B cell (primary cell): ENCODE measurements around the gene KLHL30. TPM values are rescaled to one million over a fixed set of nuclear protein-coding genes. Genes with fewer than 3 reads are reported as not detected.

Source experiments
- ATAC-seq: fragments of 200-7000 bp; cut with Tn5 transposase; one replicate; pipeline ENCODE4 v1.10.0; 2021; ENCODE audit warnings: low read depth, mild to moderate bottlenecking, moderate number of reproducible peaks, moderate library complexity
- CTCF ChIA-PET: fragments of 350-600 bp; sonication (Branson Sonifier 250); formaldehyde crosslinking; loops from one replicate; lab custom pipeline; 2021; ENCODE audit warnings: antibody characterized with exemption, inconsistent platforms; lab: Charles Lee
- POLR2A ChIA-PET: fragments of 350-600 bp; sonication (Branson Sonifier 250); formaldehyde crosslinking; loops from one replicate; lab custom pipeline; 2021; ENCODE audit warnings: antibody characterized with exemption; lab: Charles Lee
- DNase-seq: peaks from one replicate; pipeline ENCODE4 v3.0.0; 2013
- H2AFZ ChIP-seq: 2 replicates; pipeline ENCODE4 v1.6.1; 2012; ENCODE audit warnings: mild to moderate bottlenecking, low read depth, low read length; ENCODE audit not compliant: insufficient read depth, poor library complexity, severe bottlenecking
- H3K27ac ChIP-seq, 2 donors: 1 replicate in 1 of 2; 2 replicates in 1 of 2; pipeline ENCODE4 v1.5.1; 2012 to 2013; ENCODE audit warnings: low read length in 2 of 2, mild to moderate bottlenecking in 2 of 2, moderate library complexity in 1 of 2
- H3K27me3 ChIP-seq, 4 experiments: fragments of 200-600 bp in 1 of 4; sonication (generic) in 1 of 4; replicated peaks in 1 of 4; 1 replicate in 2 of 4; 2 replicates in 2 of 4; pipeline versions ENCODE4 v1.6.1 to v1.7.0; 2013 to 2016; ENCODE audit warnings: low read length in 3 of 4, mild to moderate bottlenecking in 2 of 4, mixed read lengths in 1 of 4, moderate library complexity in 1 of 4; ENCODE audit not compliant: insufficient read depth in 4 of 4, control insufficient read depth in 3 of 4; ENCODE audit errors: control extremely low read depth in 1 of 4
- H3K36me3 ChIP-seq, 2 experiments: replicated peaks in 1 of 2; 1 replicate in 1 of 2; 2 replicates in 1 of 2; pipeline versions ENCODE4 v1.6.1 to v1.7.1; 2013; ENCODE audit warnings: low read length in 1 of 2; ENCODE audit not compliant: insufficient read depth in 2 of 2, control insufficient read depth in 1 of 2; ENCODE audit errors: control extremely low read depth in 1 of 2, extremely low read depth in 1 of 2
- H3K4me1 ChIP-seq, 2 donors: fragments of 200-600 bp in 1 of 2; sonication (generic) in 1 of 2; 1 replicate in 1 of 2; 2 replicates in 1 of 2; pipeline versions ENCODE4 v1.5.1 to v1.6.1; 2013 to 2017; ENCODE audit warnings: low read length in 2 of 2; ENCODE audit not compliant: control insufficient read depth in 2 of 2, insufficient read depth in 2 of 2
- H3K4me2 ChIP-seq: replicated peaks from 2 replicates; pipeline ENCODE3; 2012; ENCODE audit warnings: mild to moderate bottlenecking, low read depth, low read length; ENCODE audit not compliant: poor library complexity, severe bottlenecking
- H3K4me3 ChIP-seq, 5 experiments: fragments of 200-600 bp in 1 of 5; sonication (generic) in 1 of 5; 1 replicate in 3 of 5; 2 replicates in 2 of 5; pipeline versions ENCODE4 v1.5.1 to v1.7.0; 2011 to 2016; ENCODE audit warnings: low read length in 4 of 5, mild to moderate bottlenecking in 4 of 5, low read depth in 2 of 5, control low read depth in 1 of 5, moderate library complexity in 1 of 5; ENCODE audit not compliant: insufficient read depth in 1 of 5; ENCODE audit errors: control extremely low read depth in 1 of 5, extremely low read depth in 1 of 5
- H3K79me2 ChIP-seq: fragments of 200-600 bp; sonication (generic); one replicate; pipeline ENCODE4 v1.6.0; 2016; ENCODE audit warnings: low read length; ENCODE audit not compliant: control insufficient read depth, insufficient read depth
- H3K9ac ChIP-seq: fragments of 200-600 bp; sonication (generic); 2 replicates; pipeline ENCODE4 v1.6.1; 2017; ENCODE audit warnings: mild to moderate bottlenecking, low read length, moderate library complexity
- H3K9me3 ChIP-seq, 3 donors: one replicate each; pipeline versions ENCODE4 v1.6.1 to v1.7.1; 2013; ENCODE audit warnings: low read length in 2 of 3; ENCODE audit not compliant: control insufficient read depth in 2 of 3, insufficient read depth in 1 of 3; ENCODE audit errors: control extremely low read depth in 1 of 3
- H4K20me1 ChIP-seq: 2 replicates; pipeline ENCODE4 v1.6.0; 2012; ENCODE audit warnings: mild to moderate bottlenecking, low read length; ENCODE audit not compliant: insufficient read depth, control insufficient read depth, poor library complexity, severe bottlenecking
- H3K27ac Mint-ChIP-seq: one replicate; pipeline ENCODE4 v1.8.0; 2021; ENCODE audit warnings: mixed read lengths
- H3K27me3 Mint-ChIP-seq: one replicate; pipeline ENCODE4 v1.8.0; 2021; ENCODE audit warnings: mixed read lengths
- H3K4me1 Mint-ChIP-seq: one replicate; pipeline ENCODE4 v1.8.0; 2021; ENCODE audit warnings: mixed read lengths
- H3K4me3 Mint-ChIP-seq: one replicate; pipeline ENCODE4 v1.8.0; 2021; ENCODE audit warnings: mixed read lengths
- H3K9me3 Mint-ChIP-seq: one replicate; pipeline ENCODE4 v1.8.0; 2022; ENCODE audit warnings: mixed read lengths; ENCODE audit not compliant: insufficient read depth
- CTCF ChIP-seq: fragments of 200-600 bp; IDR thresholded peaks from one replicate; pipeline ENCODE4 v1.8.0; 2022; ENCODE audit warnings: antibody characterized with exemption, mild to moderate bottlenecking
- EZH2 ChIP-seq: IDR thresholded peaks from 2 replicates; pipeline ENCODE4 v1.6.1; 2012; ENCODE audit warnings: borderline replicate concordance, low read depth, mild to moderate bottlenecking, moderate library complexity, low read length; ENCODE audit not compliant: insufficient read depth, poor library complexity, severe bottlenecking
- WGBS: methylation state at CpG from one replicate; pipeline ENCODE4 v1.1.5; 2013; ENCODE audit warnings: missing lambda C conversion rate; ENCODE audit not compliant: insufficient coverage; 5-methylcytosine and 5-hydroxymethylcytosine counted together
- intact Hi-C: fragments of 100-400 bp; cut with micrococcal nuclease; formaldehyde crosslinking; loops from one replicate; pipeline ENCODE4 v1.10.0; 2022
- polyA plus RNA-seq: library from polyadenylated mRNA; depleted of rRNA; stranded (reverse); fragments of >200 nt; gene quantifications from 2 replicates; pipeline ENCODE4 v1.2.3, GENCODE V29; 2012
- total RNA-seq, 2 donors: library from RNA; stranded (reverse); fragments of 120-200 nt in 1 of 2; gene quantifications; 1 replicate in 1 of 2; 2 replicates in 1 of 2; pipeline versions ENCODE4 v1.2.3 to v1.2.4, GENCODE V29; 2013 to 2022

Gene KLHL30
- total and polyA plus RNA-seq, 2 donors (not counting 1 experiment from before 2014, with no cell fraction given), result not detected

- H3K79me2 ChIP-seq, result no peaks in the 10 kb centered on the region
- no peaks in the 10 kb centered on the region for H3K36me3 ChIP-seq
- H3K9me3 ChIP-seq, result peaks cover 0 to 22% (median 0%) of the 10 kb centered on the region in 3 donors
- no peak overlapping the region for H3K27ac ChIP-seq
- no peak overlapping the region for H3K9ac ChIP-seq
- POLR2A ChIA-PET, result no interaction called here
- peaks cover 10% of the 10 kb centered on the region for H3K4me1 Mint-ChIP-seq
- H3K27me3 ChIP-seq, result peaks cover 0 to 15% (median 5%) of the 10 kb centered on the region in 4 experiments
- intact Hi-C loops, result no loop called here
- H3K4me3 Mint-ChIP-seq, result no peak overlapping the region
- no peak overlapping the region for H3K27ac Mint-ChIP-seq
- CTCF ChIA-PET, result no interaction called here
- H3K4me2 ChIP-seq, result no peak overlapping the region
- peaks cover 11 to 14% of the 10 kb centered on the region in 2 donors for H3K4me1 ChIP-seq
- no peak overlapping the region for H2AFZ ChIP-seq
- H3K4me3 ChIP-seq, result no peak overlapping the region
- ATAC-seq, result no peak
- 92% methylated on average over 19 of the region's 19 CpGs for WGBS
- H4K20me1 ChIP-seq, result no peaks in the 10 kb centered on the region
- no peak for TF ChIP-seq CTCF
- no peak for TF ChIP-seq EZH2
- no peak for DNase-seq
- H3K9me3 Mint-ChIP-seq, result no peaks in the 10 kb centered on the region
- peaks cover 6% of the 10 kb centered on the region for H3K27me3 Mint-ChIP-seq
Measured at GRCh38 chr2:238155051-238155760, 16.7 kb downstream of the KLHL30 start.
